Stimulated activated CD8-positive, alpha-beta memory T cell treated with anti-CD3 and anti-CD28 coated beads, Interleukin-12 subunit alpha, Interleukin-12 subunit beta, amount 100 ng/mL, for 24 hours (primary cell): ENCODE results near the gene EBF4.
A peak's percentile ranks its signal among the peaks of the same experiment; 100 is the strongest.
"Not testable (repeated sequence)": the region's sequence is repeated elsewhere in the genome, so short reads cannot be mapped to it uniquely, and the experiment has no call there.

Experiments used
- DNase-seq: peaks from one replicate; pipeline ENCODE4 v3.0.0-alpha.2; 2020; ENCODE audit errors: extremely low read depth

Gene EBF4

DNA sequence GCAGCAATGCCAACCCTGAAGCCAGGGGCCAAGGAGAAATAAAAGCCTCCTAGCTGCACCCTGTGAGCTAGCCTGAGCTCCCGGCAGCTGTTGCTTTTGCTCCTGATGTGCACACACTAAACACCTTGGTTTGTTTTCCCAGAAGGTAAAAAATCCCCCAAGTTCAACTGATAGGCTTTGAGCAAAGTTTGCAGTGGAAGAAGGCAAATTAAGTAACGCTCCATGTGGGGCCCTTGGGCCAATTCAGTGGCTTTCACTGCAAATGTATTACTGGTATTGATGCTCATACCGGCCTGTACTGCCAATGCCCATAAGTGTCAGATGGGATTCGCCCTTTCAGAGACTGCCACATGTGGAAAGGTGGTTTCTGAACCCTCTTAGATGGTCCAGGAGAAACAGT lies 19.1 kb upstream of the EBF4 start:
- no peak for DNase-seq

DNA sequence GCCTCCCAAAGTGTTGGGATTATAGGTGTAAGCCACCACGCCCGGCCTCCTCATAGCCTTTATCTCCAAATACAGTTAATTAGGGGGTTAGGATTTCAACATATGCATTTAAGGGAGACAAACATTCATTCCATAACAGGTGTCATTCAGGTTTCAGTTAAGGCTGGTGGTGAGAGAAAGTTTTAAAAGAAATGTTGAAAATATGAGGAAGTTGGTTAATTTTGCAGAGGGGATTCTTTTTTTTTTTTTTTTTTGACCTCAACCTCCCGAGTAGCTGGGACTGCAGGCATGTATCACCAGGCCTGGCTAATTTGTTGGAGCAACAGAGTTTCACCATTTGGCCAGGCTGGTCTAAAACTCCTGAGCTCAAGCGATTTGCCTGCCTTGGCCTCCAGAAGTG lies 12.5 kb upstream of the EBF4 start:
- DNase-seq = no peak

DNA sequence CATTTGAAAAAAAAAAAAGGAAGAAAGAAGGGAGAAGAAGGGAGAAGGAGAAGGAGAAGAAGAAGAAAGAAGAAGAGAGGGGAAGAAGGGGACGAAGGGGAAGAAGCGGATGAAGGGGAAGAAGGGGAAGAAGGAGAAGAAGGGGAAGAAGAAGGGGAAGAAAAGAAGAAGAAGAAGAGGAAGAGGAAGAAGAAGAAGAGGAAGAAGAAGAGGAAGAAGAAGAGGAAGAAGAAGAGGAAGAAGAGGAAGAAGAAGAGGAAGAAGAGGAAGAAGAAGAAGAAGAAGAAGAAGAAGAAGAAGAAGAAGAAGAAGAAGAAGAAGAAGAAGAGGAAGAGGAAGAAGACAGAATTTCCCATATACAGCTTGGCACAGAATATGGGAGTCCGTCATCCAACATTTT lies 10.5 kb upstream of the EBF4 start:
- DNase-seq = not testable (repeated sequence)

DNA sequence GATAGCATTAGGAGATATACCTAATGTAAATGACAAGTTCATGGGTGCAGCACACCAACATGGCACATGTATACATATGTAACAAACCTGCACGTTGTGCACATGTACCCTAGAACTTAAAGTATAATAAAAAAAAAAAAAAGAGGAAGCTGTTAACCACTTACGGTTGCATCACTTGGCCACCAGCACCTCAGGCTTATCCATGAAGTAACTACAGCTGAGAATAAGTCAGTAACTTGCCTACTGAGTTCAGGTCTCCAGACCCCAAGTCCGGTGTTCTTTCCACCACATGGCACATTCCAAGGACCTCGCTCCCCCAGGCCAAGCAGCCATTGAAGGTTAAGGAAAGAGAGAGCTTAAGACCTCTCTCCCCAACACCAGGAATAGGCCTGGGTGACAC lies 7.8 kb upstream of the EBF4 start:
- DNase-seq = not testable (repeated sequence)

DNA sequence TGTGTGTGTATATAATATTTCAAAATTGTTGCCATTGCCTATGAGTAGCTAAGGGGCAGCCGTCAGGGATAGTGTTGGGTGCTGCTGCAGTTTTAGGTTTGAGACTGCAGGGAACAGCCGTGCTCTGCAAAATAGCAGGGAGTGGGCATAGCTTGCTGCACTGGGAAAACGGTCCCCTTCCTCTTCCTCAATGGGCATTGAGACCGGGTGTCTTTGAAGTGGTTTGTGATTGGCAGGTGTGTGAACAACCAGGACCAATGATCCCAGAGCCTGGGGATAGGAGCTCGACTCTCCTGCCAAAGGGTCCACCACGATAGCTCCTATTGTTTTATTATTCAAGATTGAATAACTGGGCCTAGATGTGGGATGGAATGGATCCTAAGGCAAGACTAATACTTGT lies 5.1 kb upstream of the EBF4 start:
- DNase-seq = no peak

DNA sequence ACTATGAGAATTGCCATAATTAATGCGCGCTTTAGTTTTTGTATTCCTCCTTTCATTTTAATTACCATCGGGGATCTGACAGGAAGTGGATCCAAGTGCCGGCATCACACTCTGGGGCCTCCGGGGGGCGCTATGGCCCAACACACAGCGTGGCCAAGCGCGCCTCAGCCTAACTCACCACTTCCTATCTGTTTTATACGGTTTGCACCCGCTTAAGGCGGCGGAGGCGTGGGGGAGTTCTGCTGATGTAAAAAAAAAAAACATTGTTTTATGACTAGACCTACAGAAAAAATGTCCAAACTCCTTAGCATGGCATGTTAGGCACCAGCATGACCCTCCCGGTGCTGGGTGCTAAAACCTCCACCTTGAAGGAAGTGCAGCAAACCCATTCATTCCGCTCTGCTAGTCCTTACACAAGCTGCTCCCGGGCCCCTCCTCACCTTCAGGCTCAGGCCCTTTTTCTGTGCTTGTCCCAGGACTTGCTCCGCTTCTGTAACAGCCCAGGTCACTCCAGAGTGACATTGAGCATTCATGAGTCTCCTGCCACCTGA lies 4.5 kb upstream of the EBF4 start:
- peak; percentile 34 for DNase-seq

DNA sequence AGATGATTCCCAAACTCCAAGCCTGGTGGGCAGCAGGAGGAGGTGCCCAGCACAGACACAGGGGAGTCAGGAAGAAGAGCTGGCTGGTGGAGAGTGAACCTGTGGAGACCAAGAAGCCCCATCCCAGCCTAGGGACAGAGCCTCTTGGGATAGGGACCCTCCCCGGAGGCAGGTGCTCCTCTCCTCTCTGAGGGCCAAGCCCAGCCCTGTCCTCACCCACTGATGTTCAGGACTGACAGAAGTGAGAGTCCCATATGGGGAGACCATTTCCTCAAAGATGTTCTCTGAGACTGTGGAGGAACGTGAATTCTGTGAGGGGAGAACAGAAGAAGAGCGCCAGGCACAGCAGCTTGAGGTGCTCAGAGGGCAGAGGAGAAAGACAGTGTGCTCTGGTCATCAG lies 2.4 kb upstream of the EBF4 start:
- DNase-seq = no peak

DNA sequence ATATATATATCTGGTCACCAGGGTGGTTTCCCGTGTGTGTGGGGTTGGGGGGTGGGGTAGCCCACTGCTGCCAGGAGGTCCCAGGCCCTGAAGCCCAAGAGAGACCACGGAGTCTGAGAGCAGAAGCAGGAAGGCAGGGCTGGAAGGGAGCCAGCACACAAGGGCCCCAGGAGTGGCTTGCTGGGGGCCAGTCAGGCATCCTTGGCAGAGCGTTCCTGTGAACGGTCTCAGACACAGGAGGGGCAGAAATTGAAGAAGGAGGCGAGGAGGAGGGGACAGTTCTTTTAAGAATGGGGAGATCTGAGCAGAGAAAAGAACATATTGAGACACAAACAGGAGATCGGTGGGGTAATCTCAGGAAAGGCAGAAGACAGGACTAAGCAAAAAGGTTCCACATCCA lies 1.9 kb upstream of the EBF4 start:
- DNase-seq = no peak

DNA sequence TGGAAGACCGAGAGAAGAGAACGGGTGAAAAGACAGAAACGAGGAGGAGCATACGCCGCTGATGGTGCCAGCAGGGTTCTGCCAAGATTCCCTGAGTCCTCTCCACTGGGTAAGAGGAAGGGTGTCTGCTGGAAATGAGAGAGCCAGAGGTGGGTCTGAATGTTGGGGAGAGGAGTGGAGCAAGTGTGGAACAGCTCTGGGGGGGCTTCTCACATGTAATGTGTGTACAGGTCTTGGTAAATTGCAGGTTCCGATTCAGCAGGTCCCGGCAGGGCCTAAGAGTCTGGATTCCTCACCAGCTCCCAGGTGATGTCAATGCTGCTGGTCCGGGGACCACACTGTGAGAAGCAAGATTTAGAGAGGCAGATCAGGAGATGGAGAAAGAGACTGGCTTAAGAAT lies 1.5 kb upstream of the EBF4 start:
- DNase-seq = no peak

DNA sequence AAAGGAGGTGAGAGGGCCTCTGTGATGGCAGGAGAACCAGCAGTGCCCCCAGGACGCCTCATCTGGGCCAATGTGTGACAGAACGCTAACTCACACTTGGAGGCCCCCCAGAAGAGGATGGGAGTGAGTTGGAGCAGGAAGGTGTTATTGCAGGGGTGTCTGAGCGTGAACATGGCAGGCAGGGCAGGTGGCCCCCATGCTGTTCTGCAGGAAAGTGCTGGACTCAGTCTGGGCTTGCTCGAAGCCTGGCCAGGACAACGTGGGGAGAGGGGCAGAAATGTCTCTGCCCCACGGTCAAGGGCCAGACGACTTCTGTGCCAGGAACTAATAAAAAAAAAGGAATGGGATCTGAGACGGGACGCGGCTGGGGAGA lies 931 bp upstream of the EBF4 start:
- DNase-seq = no peak

DNA sequence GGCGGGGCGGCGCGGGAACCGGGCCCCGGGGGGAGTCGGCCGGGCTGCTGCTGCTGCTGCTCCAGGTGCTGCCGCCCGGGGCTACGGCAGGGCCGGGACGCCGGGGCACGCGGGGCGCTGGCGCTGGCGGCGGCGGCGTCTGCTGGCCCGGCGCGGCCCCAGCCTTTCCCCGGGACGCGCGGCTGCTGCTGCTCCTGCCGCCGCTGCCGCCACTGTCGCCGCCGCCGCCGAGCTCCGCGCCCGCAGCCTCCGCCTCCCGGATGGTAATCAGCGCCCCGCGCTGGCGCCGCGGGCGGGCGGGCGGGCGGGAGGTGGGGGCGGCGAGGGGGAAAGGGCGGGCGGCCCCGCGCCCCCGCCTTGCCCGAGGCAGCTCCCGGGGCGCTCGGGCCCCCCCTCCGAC lies 306 bp downstream of the EBF4 start:
- DNase-seq = no peak

DNA sequence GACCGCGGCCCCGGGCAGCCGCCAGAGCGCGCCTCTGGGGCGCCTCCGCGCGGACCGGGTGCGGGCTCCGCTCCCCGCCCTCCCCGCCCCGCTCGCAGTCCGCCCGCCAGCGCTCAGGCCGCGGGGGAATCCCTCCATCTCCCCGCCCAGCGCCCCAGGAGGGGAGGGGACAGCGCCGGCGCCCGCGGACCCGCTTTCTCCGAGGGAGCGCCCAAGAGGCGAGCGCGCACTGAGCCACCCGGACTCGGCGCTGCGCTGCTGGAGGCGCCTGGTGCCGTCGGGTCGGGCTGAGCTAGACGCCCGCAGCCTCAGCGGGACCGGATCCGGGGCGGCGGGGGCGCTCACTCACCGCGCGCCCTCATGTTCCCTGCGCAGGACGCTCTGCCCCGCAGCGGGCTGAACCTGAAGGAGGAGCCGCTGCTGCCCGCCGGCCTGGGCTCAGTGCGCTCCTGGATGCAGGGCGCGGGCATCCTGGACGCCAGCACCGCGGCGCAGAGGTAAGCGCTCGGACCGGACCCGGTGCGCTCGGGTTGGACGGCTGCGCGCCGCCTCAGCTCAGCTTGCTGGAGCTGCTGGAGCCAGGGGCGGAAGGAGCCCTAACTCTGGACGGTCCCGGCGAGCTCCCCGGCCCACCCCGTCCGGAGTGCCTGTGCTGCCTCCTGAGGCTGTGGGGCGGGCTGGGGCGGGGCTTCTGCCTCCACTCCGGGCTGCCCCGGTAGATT lies 867 bp downstream of the EBF4 start:
- no peak for DNase-seq

DNA sequence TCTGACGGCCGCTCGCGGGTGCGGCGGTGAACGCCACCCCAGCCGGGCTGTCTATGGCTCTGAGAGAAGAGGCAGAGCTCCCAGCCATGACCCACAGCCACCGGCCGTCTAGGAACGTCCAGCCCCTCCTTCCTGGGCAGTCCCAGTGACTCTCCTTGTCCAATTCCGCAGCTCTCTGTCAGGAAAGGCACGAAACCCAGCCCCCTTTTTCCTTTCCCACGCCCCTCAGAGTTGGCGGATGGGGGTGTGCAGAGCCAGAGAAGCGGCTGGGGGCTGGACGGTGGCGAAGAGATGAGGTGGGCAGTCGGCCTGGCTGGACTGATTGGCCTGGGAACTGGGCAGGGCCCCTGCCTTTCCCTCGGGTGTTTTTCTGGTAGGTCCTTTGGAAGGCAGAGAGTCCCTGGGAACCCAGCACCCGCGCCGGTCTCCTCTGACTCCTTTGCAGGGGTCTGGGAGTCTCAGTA lies 1.5 kb downstream of the EBF4 start:
- no peak for DNase-seq

DNA sequence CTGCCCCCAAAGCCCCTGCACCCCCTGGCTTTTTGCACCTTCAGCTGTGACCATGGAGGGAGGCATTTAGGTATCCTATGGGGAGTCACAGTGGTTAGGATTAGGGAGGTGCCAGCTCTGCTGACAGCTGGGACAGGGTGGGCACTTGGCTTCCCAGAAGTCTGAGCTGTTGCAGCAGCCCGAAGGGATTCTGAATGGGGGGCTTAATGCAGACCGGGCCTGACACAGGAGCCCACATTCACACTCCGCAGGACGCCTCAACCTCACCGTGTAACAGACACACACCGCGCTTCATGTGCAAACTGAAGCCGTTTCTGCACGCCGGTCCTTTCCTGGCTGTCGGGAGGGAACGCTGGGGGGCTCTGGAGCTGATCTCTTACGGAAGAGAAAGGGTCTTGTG lies 1.9 kb downstream of the EBF4 start:
- DNase-seq = no peak

DNA sequence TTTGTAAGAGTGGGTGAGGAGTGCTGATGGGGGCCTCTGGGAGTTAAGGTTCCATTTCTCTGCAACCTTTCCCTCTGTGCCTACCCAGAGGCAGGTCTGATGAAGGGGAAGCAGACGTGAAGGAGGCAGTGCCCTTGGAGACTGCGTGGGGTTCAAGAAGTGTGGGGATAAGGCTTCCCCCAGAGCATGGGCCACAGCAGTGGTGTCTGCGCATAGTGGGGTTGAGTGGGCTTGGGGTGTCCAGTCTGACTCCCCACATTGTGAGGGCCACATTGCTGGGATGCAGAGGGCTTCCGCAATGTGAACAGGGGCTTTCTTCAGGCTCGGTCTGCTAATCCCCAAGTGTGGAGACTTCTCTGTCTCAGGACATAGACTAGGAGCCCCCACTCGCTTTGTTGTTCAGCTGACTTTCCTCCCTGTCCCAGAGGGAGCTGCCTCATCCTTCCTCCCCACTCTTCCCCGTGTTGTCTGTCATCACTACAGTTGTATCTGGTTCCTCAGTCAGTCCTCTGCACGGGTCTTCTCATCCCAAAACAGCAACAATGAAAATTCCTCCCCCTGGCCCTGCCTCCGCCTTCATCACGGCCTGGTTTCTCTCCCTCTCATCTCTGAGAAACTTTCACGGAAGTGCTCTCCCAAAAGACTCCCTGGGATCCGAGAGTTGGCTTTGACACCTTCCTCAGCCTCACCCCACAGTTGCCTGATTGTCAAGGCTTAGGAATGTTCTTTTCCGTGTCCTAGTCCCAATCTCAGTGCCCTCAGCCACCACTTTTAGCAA lies 2.8 kb downstream of the EBF4 start:
- no peak for DNase-seq

DNA sequence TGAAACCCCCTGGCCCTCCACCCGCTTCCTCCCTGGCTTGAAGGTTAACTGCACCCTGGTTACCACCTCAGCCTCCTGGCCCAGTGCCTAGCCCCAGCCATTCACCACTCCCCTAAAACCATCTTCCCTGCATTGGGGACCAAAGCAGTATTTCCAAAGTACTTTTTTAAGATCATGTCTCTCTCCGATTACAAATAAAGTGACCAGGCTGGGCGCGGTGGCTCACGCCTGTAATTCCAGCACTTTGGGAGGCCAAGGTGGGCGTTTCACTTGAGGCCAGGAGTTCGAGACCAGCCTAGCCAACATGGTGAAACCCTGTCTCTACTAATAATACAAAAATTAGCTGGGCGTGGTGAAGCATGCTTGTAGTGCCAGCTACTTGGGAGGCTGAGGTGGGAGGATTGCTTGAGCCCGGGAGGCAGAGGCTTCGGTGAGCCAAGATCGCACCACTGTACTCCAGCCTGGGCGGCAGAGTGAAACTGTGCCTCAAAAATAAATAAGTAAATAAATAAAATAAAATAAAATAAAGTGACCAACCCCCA lies 3.5 kb downstream of the EBF4 start:
- not testable (repeated sequence) for DNase-seq

DNA sequence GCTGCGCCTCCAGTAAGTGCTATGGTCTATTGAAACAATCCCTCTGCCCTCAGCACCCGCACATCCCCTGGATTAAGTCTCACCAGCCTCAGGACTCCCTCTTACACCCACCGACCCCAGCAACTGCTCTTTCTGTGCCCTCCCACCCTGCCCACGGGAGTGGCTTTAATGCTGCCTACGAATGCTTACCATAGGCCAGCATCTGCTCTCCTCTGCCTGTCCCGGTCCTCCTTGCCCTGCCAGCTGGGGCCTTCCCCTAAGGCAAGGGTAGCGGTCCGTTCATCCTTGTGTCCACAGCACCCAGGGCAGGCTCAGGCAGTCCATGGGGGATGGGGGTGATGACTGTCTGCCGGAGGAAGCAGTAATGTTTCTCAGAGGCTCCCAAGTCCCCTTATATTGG lies 4.1 kb downstream of the EBF4 start:
- DNase-seq = no peak

DNA sequence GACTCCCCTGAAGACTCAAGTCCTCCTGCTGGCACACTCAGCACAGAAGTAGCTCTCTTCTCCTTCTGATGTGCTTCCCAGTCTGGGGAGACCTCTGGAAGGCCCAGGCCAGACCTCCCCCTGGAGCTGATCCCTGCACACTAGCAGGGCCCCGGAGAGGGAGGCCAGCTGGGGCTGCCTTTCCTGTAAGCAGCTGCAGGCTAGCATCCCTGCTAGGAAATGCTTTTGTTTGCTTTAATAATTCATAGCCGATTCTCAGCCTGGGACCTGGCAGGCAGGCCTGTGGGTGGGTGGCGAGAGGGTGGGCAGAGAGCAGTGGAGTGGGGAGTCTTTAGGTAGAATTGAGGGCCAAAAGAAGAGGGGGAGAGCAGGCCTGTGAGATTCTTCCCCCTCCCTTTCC lies 5.2 kb downstream of the EBF4 start:
- no peak for DNase-seq

DNA sequence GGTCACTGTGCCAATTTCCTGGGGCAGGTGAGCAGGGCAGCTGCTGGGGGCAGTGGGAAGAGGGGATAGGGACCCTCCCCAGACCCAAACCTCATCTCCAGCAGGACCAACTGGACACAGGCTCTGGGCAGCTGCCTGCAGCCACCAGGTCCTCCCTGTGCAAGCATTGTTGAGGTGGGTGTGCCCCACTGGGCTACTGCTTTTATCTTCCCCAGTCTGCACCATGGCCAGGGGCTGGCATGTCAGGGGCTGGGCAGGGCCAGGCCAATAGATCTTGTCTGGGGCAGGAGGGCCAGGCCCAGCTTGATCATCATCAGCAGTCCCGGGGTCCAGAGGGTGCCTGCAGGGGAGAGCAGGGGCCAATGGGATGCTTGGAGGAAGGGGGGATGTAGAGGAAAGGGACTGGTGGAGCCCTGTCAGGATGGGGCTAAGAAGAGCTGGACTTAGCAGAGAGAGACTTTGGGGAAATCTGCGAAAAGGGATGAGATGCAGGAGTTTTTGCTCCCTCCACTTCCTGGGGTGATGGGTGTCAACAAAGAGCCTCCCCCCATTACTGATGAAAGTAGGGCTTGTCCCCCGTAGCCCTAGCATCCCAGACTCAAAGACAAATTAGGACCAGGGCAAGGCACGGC lies 5.7 kb downstream of the EBF4 start:
- DNase-seq = no peak

DNA sequence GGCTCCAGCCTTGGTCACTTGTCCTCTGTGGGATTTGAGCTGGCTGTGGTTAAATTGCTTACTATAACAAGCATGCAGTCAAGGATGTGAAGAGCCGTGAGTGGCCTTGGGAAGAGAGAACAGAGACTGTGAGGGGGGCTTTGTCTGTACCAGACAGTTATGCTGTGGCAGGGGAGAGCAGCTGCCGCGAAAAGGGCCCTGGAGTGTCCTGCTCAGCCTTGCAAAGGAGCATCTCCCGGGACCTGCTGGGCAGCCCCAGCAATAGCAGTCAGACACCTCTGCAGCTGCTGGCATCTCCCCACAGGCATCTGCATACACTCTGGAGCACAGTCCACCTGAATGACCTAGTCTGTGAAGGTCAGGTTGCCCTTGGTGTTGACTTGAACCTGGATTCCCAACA lies 6.3 kb downstream of the EBF4 start:
- DNase-seq = no peak

DNA sequence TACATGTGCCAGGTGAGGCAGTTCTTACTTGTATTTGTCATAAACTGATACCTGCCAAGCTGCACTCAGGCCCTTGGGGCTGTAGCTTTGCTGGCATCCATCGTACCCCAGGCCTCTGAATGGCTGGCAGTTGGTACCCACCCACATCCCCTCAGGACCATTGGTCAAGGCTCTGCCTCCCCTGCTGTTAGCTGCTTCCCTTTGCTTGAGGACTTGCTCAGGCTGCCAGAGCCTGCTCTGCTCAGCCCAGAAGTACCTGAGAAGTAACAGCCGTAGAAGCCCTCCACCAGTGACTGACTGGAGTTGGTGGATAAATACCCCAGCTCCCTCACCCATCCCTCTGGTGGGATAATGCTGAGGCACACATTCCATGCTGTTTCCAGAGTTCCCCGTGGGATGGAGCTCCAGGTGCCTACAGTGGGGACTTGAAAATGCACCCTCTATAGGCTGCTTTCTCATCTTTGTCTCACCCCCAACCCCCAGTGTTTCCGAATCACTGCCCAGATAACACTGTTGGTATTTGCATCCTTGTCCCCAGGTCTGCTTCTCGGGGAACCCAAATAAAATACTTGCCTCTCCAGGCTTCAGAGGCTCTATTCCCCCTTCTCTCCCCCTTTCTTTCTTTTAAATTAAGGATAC lies 7.3 kb downstream of the EBF4 start:
- DNase-seq = no peak
